Measurements from ENCODE around the gene ADPRS.

- TF ChIP-seq, protein P1, sequence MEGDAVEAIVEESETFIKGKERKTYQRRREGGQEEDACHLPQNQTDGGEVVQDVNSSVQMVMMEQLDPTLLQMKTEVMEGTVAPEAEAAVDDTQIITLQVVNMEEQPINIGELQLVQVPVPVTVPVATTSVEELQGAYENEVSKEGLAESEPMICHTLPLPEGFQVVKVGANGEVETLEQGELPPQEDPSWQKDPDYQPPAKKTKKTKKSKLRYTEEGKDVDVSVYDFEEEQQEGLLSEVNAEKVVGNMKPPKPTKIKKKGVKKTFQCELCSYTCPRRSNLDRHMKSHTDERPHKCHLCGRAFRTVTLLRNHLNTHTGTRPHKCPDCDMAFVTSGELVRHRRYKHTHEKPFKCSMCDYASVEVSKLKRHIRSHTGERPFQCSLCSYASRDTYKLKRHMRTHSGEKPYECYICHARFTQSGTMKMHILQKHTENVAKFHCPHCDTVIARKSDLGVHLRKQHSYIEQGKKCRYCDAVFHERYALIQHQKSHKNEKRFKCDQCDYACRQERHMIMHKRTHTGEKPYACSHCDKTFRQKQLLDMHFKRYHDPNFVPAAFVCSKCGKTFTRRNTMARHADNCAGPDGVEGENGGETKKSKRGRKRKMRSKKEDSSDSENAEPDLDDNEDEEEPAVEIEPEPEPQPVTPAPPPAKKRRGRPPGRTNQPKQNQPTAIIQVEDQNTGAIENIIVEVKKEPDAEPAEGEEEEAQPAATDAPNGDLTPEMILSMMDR (conservative IDR thresholded peaks at IDR 0.05 in 1 of 2, IDR thresholded peaks at IDR 0.05 in 1 of 2; ENCODE audit: low read depth in 1 of 2, low read length in 2 of 2): no peak
- no peak for TF ChIP-seq EZH2 (IDR thresholded peaks at IDR 0.05; ENCODE audit: low read length, missing control alignments)
These were observed 18.3 kb upstream of the ADPRS start for GRCh38 chr1:36070349-36070748.
